HG03045 (cell line): ENCODE measurements around the gene ABCC9.
"Not testable (repeated sequence)": the region's sequence is repeated elsewhere in the genome, so short reads cannot be mapped to it uniquely, and the experiment has no call there.

Experiments
- ATAC-seq: cut with Tn5 transposase; IDR thresholded peaks from one replicate; pipeline ENCODE4 v1.9.1; 2021; ENCODE audit warnings: mild to moderate bottlenecking, moderate library complexity; ENCODE audit not compliant: unreplicated experiment

Gene ABCC9

GRCh38 chr12:21934173-21934572 is 7.1 kb downstream of the ABCC9 start:
- ATAC-seq: no peak

GRCh38 chr12:21933656-21934055 is 7.6 kb downstream of the ABCC9 start:
- no peak for ATAC-seq

- not testable (repeated sequence) for ATAC-seq
Measured at GRCh38 chr12:21929972-21930371, 11.3 kb downstream of the ABCC9 start.

- ATAC-seq: no peak
Measured at GRCh38 chr12:21925296-21925913, 15.8 kb downstream of the ABCC9 start.

- no peak for ATAC-seq
Measured at GRCh38 chr12:21921436-21921835, 19.8 kb downstream of the ABCC9 start.

- ATAC-seq: no peak
Measured at GRCh38 chr12:21918456-21918855, 22.8 kb downstream of the ABCC9 start.

- ATAC-seq: no peak
Measured at GRCh38 chr12:21913823-21914222, 27.4 kb downstream of the ABCC9 start.

- no peak for ATAC-seq
Measured at GRCh38 chr12:21912318-21912717, 28.9 kb downstream of the ABCC9 start.

GRCh38 chr12:21911832-21912231 is 29.4 kb downstream of the ABCC9 start:
- no peak for ATAC-seq

GRCh38 chr12:21910657-21911056 is 30.6 kb downstream of the ABCC9 start:
- no peak for ATAC-seq

- ATAC-seq: no peak
Measured at GRCh38 chr12:21907948-21908837, 33.0 kb downstream of the ABCC9 start.

- ATAC-seq: no peak
Measured at GRCh38 chr12:21906919-21907493, 34.2 kb downstream of the ABCC9 start.

GRCh38 chr12:21899532-21899931 is 41.7 kb downstream of the ABCC9 start:
- not testable (repeated sequence) for ATAC-seq

- ATAC-seq: no peak
Measured at GRCh38 chr12:21895651-21896050, 45.6 kb downstream of the ABCC9 start.

- ATAC-seq: no peak
Measured at GRCh38 chr12:21894792-21895595, 46.2 kb downstream of the ABCC9 start.

- ATAC-seq: no peak
Measured at GRCh38 chr12:21893924-21894323, 47.3 kb downstream of the ABCC9 start.

- no peak for ATAC-seq
Measured at GRCh38 chr12:21892341-21892740, 48.9 kb downstream of the ABCC9 start.

GRCh38 chr12:21891751-21892217 is 49.4 kb downstream of the ABCC9 start:
- no peak for ATAC-seq

- ATAC-seq: no peak
Measured at GRCh38 chr12:21888276-21888863, 52.9 kb downstream of the ABCC9 start.

- ATAC-seq: no peak
Measured at GRCh38 chr12:21884936-21885335, 56.3 kb downstream of the ABCC9 start.

GRCh38 chr12:21882635-21883034 is 58.6 kb downstream of the ABCC9 start:
- no peak for ATAC-seq
